ENCODE results near the gene SNX7.

The SNX7 gene

DNA sequence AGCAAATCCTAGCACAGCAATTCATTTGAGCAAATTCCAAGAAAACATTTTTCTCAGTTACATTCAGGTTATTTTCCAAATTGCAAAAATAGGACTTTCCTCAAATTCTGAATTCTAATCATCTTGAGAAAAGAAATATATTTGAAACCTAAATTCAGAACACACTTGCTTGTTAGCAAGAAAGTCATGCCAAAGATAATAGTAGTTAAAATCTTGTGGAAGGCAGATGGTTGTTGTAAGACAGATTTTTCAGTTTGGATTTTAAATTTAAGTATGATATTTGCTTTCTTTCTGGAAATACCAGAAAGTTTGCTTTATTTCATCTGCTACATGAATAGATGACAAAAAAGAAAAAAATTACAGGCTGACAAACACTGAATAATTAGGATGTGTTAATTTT, 29.1 kb downstream of the SNX7 start:
- TF ChIP-seq, protein P1, sequence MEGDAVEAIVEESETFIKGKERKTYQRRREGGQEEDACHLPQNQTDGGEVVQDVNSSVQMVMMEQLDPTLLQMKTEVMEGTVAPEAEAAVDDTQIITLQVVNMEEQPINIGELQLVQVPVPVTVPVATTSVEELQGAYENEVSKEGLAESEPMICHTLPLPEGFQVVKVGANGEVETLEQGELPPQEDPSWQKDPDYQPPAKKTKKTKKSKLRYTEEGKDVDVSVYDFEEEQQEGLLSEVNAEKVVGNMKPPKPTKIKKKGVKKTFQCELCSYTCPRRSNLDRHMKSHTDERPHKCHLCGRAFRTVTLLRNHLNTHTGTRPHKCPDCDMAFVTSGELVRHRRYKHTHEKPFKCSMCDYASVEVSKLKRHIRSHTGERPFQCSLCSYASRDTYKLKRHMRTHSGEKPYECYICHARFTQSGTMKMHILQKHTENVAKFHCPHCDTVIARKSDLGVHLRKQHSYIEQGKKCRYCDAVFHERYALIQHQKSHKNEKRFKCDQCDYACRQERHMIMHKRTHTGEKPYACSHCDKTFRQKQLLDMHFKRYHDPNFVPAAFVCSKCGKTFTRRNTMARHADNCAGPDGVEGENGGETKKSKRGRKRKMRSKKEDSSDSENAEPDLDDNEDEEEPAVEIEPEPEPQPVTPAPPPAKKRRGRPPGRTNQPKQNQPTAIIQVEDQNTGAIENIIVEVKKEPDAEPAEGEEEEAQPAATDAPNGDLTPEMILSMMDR (IDR thresholded peaks at IDR 0.05; ENCODE audit: insufficient read depth, low read length, missing control alignments): no peak
- POLR2A ChIA-PET: no interaction called here
- DNase-seq (ENCODE audit: low read depth, low spot score): no peak
- CTCF ChIA-PET: no interaction called here
- no peak overlapping the region for H3K4me3 ChIP-seq (ENCODE audit: low read depth, low read length)

DNA sequence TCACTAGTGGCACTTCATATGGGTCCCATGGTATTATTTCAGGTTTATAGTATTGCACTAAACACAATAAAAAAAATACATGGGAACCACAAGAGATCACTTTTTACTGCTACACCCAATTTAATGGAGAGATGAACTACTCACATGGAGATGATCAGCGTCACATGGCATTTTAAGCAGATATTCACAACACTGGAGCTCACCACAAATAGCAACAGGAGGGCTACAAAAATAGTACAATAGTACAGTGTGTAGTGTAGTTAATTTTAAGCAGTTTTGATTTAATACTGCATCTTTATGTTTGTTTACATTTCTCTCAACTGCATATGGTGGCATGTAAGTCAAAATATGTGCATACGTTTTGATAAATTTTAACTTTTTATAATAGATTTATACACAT, 31.0 kb downstream of the SNX7 start:
- no peak overlapping the region for H3K4me3 ChIP-seq (ENCODE audit: low read depth, low read length)
- POLR2A ChIA-PET: no interaction called here
- CTCF ChIA-PET: no interaction called here
- TF ChIP-seq, protein P1 (IDR thresholded peaks at IDR 0.05; ENCODE audit: insufficient read depth, low read length, missing control alignments): no peak
- DNase-seq (ENCODE audit: low read depth, low spot score): no peak

DNA sequence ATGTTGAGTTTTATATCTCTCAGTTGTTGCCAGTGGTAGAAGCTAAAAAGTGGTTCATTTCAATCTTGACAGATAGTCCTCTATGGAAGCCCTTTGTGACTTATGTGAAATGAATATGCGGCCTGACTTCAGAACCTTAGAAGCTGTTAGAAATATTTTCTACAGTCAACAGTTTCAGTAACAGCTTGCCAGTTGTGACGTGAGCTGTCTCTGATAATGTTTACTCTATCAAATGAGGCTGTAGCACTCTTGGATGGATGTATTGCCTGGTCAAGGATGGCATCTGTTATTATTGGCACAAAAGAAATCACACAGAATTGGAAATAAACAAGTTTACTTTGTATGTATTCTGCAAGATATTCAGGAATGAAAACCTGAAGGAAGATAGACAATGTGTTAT, 31.9 kb downstream of the SNX7 start:
- no peak overlapping the region for H3K4me3 ChIP-seq (ENCODE audit: low read depth, low read length)
- ChIA-PET CTCF (interaction anchor here (1.1 kb wide), 1 partner anchor 14 kb away, joined by 3 read pairs; no protein-coding TSS in a partner anchor), POLR2A (interaction anchor here (0.6 kb wide), 1 partner anchor 451 kb away, joined by 3 read pairs; no protein-coding TSS in a partner anchor)
- no peak for DNase-seq (ENCODE audit: low read depth, low spot score)
- TF ChIP-seq, protein P1 (IDR thresholded peaks at IDR 0.05; ENCODE audit: insufficient read depth, low read length, missing control alignments): no peak

DNA sequence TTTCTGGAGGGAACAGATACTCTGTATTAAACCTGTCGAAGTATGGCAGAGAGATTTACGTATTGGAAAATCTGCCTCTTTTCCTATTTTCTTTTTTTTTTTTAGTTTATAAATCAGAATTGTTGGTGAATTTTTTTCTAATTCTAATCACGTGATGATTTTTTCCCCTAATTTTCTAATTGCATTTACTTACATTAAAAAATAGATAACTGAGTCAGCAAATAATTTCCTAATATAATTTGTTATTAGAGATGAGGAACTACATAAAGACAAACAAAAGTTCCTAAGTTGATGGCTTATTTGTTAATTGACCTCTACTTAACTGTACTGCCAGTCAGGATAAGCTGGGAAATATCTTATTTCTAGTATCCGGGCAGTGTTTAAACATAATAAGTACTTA, 34.6 kb downstream of the SNX7 start:
- ChIA-PET CTCF (no interaction called here), POLR2A (no interaction called here)
- TF ChIP-seq, protein P1 (IDR thresholded peaks at IDR 0.05; ENCODE audit: insufficient read depth, low read length, missing control alignments): no peak
- DNase-seq (ENCODE audit: low read depth, low spot score): no peak
- no peak overlapping the region for H3K4me3 ChIP-seq (ENCODE audit: low read depth, low read length)

DNA sequence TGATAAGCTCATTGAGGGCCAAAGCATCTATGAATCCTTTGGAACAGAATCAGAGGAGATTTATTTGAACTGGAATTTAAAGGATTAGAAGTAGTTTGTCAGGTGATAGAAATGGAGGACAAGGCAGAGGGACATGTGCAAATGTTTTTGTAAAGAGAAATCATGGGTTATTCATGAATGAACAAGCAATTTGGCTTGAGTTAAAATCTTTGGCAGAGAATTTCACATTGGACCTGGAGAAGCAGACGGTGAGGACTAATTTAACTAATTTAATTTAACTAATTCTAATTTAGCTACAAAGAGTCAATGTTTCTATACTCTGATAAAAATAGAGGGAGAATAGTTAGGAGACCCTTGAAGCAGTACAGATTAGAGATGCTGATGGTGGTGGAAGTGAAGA, 36.3 kb downstream of the SNX7 start:
- H3K4me3 ChIP-seq (ENCODE audit: low read depth, low read length): no peak overlapping the region
- no peak for DNase-seq (ENCODE audit: low read depth, low spot score)
- TF ChIP-seq, protein P1 (IDR thresholded peaks at IDR 0.05; ENCODE audit: insufficient read depth, low read length, missing control alignments): no peak
- CTCF ChIA-PET: no interaction called here
- POLR2A ChIA-PET: no interaction called here

DNA sequence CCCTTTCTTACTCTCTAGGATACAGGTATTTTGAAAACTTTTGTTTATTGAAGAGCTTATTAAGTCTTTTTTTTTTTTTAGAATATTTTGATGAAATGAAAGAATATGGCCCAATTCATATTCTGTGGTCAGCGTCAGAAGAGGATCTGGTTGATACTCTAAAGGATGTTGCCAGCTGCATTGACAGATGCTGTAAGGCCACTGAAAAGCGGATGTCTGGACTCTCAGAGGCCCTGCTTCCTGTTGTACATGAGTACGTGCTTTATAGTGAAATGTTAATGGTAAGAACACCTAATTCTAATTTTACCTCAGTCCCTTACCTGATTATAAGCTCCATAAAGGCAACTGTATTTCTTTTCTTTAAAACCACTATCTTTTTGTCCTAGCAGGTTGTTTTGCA, 37.1 kb downstream of the SNX7 start:
- CTCF ChIA-PET: no interaction called here
- POLR2A ChIA-PET: no interaction called here
- TF ChIP-seq, protein P1 (IDR thresholded peaks at IDR 0.05; ENCODE audit: insufficient read depth, low read length, missing control alignments): no peak

More for the DNA sequence above, 37.1 kb downstream of the SNX7 start:
- no peak for DNase-seq (ENCODE audit: low read depth, low spot score)
- H3K4me3 ChIP-seq (ENCODE audit: low read depth, low read length): no peak overlapping the region
